SK-N-SH (cell line): Measurements from ENCODE around the gene PLPPR2. TPM values are rescaled to one million over a fixed set of nuclear protein-coding genes. Genes with fewer than 3 reads are reported as not detected.

ENCODE experiments used
- CTCF ChIA-PET: fragments of 300-600, 350-600 bp; formaldehyde crosslinking; extraction: SDS; loops from one replicate; lab custom pipeline; 2021; lab: Yijun Ruan, JAX
- POLR2A ChIA-PET: fragments of 350-600 bp; sonication (Branson Sonifier 250); formaldehyde crosslinking; extraction: SDS; loops from one replicate; lab custom pipeline; 2020; ENCODE audit warnings: antibody characterized with exemption, inconsistent platforms; lab: Yijun Ruan, JAX
- DNase-seq: peaks from one replicate; pipeline ENCODE4 v3.0.0; 2012
- H2AFZ ChIP-seq: fragments of 200-600 bp; sonication (generic); 2 replicates; pipeline ENCODE4 v1.8.1; 2016; ENCODE audit warnings: antibody characterized with exemption, mild to moderate bottlenecking, low read depth
- H3F3A ChIP-seq: fragments of 200-600 bp; sonication (generic); replicated peaks from 2 replicates; pipeline ENCODE3; 2016; ENCODE audit warnings: antibody characterized with exemption, mild to moderate bottlenecking; ENCODE audit not compliant: insufficient read depth
- H3K27ac ChIP-seq, 2 experiments: fragments of 200-500 bp in 1 of 2; fragments of 200-600 bp in 1 of 2; sonication (Bioruptor generic) in 1 of 2; sonication (generic), shearing (Covaris generic) in 1 of 2; 2 replicates each; pipeline versions ENCODE4 v1.5.1 to v1.6.1; 2014 to 2016; ENCODE audit warnings: low read depth in 2 of 2, inconsistent platforms in 1 of 2, low read length in 1 of 2, mild to moderate bottlenecking in 1 of 2, mixed read lengths in 1 of 2
- H3K27me3 ChIP-seq: fragments of 200-600 bp; sonication (generic), shearing (Covaris generic); 2 replicates; pipeline ENCODE4 v1.6.1; 2016; ENCODE audit warnings: mixed run types; ENCODE audit not compliant: insufficient read depth
- H3K36me3 ChIP-seq, 2 experiments: fragments of 200-500 bp in 1 of 2; fragments of 200-600 bp in 1 of 2; sonication (Bioruptor generic) in 1 of 2; sonication (generic) in 1 of 2; replicated peaks in 1 of 2; 2 replicates each; pipeline versions ENCODE3 to v1.5.1; 2014 to 2016; ENCODE audit warnings: low read length in 1 of 2, mild to moderate bottlenecking in 1 of 2; ENCODE audit not compliant: insufficient read depth in 2 of 2, control insufficient read depth in 1 of 2
- H3K4me1 ChIP-seq, 2 experiments: fragments of 200-500 bp in 1 of 2; fragments of 200-600 bp in 1 of 2; sonication (Bioruptor generic) in 1 of 2; sonication (generic), shearing (Covaris generic) in 1 of 2; 2 replicates each; pipeline versions ENCODE4 v1.5.1 to v1.6.1; 2014 to 2016; ENCODE audit warnings: low read depth in 1 of 2, low read length in 1 of 2, mixed run types in 1 of 2; ENCODE audit not compliant: insufficient read depth in 2 of 2, control insufficient read depth in 1 of 2
- H3K4me2 ChIP-seq: fragments of 200-600 bp; sonication (generic), shearing (Covaris generic); 2 replicates; pipeline ENCODE4 v1.6.1; 2017; ENCODE audit warnings: mixed run types
- H3K4me3 ChIP-seq, 2 experiments: fragments of 200-500 bp in 1 of 2; fragments of 200-600 bp in 1 of 2; sonication (Bioruptor generic) in 1 of 2; sonication (generic), shearing (Covaris generic) in 1 of 2; 2 replicates each; pipeline versions ENCODE4 v1.5.1 to v1.8.1; 2014 to 2016; ENCODE audit warnings: low read depth in 2 of 2, inconsistent platforms in 1 of 2, low read length in 1 of 2, mild to moderate bottlenecking in 1 of 2, mixed read lengths in 1 of 2, moderate library complexity in 1 of 2
- H3K79me2 ChIP-seq: fragments of 200-600 bp; sonication (generic); 2 replicates; pipeline ENCODE4 v1.8.1; 2017; ENCODE audit warnings: mild to moderate bottlenecking; ENCODE audit not compliant: insufficient read depth
- H3K9ac ChIP-seq: fragments of 200-600 bp; sonication (generic); 2 replicates; pipeline ENCODE4 v1.6.1; 2017; ENCODE audit warnings: mixed run types
- H3K9me2 ChIP-seq: fragments of 200-600 bp; sonication (generic); 2 replicates; pipeline ENCODE4 v1.6.1; 2017; ENCODE audit warnings: mixed run types
- H3K9me3 ChIP-seq: fragments of 200-600 bp; sonication (generic); 2 replicates; pipeline ENCODE4 v1.6.1; 2017; ENCODE audit warnings: mixed run types, mild to moderate bottlenecking, moderate library complexity
- H4K20me1 ChIP-seq: fragments of 200-600 bp; sonication (generic); 2 replicates; pipeline ENCODE4 v1.6.1; 2017; ENCODE audit warnings: mild to moderate bottlenecking, mixed run types; ENCODE audit not compliant: insufficient read depth
- FOSL2 ChIP-seq: IDR thresholded peaks from 2 replicates; pipeline ENCODE4 v1.4.0; 2012; ENCODE audit warnings: low read depth, mild to moderate bottlenecking, moderate library complexity, borderline replicate concordance
- FOXJ3 ChIP-seq: sonication (generic); formaldehyde crosslinking; IDR thresholded peaks from 2 replicates; pipeline ENCODE4 v1.5.1; 2020; ENCODE audit warnings: mild to moderate bottlenecking, missing genetic modification reagents
- MEF2A ChIP-seq: IDR thresholded peaks from 2 replicates; pipeline ENCODE4 v1.4.0; 2012; ENCODE audit warnings: low read depth, borderline replicate concordance
- NFIC ChIP-seq: IDR thresholded peaks from 2 replicates; pipeline ENCODE4 v1.4.0; 2012; ENCODE audit warnings: borderline replicate concordance
- RAD21 ChIP-seq: IDR thresholded peaks from 2 replicates; pipeline ENCODE4 v1.6.1; 2012; ENCODE audit warnings: mild to moderate bottlenecking, low read length
- SIN3A ChIP-seq: IDR thresholded peaks from 2 replicates; pipeline ENCODE4 v1.6.1; 2012; ENCODE audit warnings: low read depth, mild to moderate bottlenecking, low read length, moderate library complexity, borderline replicate concordance
- SMC3 ChIP-seq: IDR thresholded peaks from 2 replicates; pipeline ENCODE4 v1.6.1; 2012; ENCODE audit warnings: low read depth, low read length, improper control_type of control experiment
- TEAD4 ChIP-seq: IDR thresholded peaks from 2 replicates; pipeline ENCODE4 v1.4.0; 2012; ENCODE audit warnings: mild to moderate bottlenecking, borderline replicate concordance; ENCODE audit not compliant: insufficient read depth
- YY1 ChIP-seq: IDR thresholded peaks from 2 replicates; pipeline ENCODE4 v1.4.0; 2012; ENCODE audit warnings: low read depth, mild to moderate bottlenecking
- WGBS: methylation state at CpG from one replicate; pipeline ENCODE4 v1.1.6; 2017; ENCODE audit warnings: low lambda C conversion rate; 5-methylcytosine and 5-hydroxymethylcytosine counted together
- polyA plus RNA-seq, 3 experiments: library from polyadenylated mRNA; depleted of rRNA; stranded (reverse); fragments of >200 nt; gene quantifications; 2 replicates each; pipeline ENCODE4 v1.2.3, GENCODE V29; 2012
- TF ChIP-seq, protein P1 (sequence below): fragments of 150-350 bp; IDR thresholded peaks from 2 replicates; pipeline ENCODE4 v1.6.1; 2017; ENCODE audit warnings: antibody characterized with exemption, low read length, low read depth, borderline replicate concordance
- TF ChIP-seq, protein P2 (sequence below): IDR thresholded peaks from 2 replicates; pipeline ENCODE4 v1.6.1; 2012; ENCODE audit warnings: mild to moderate bottlenecking, low read depth, low read length, moderate library complexity
- TF ChIP-seq, protein P3 (sequence below): IDR thresholded peaks from 2 replicates; pipeline ENCODE4 v1.4.0; 2012; ENCODE audit warnings: low read depth, borderline replicate concordance
- TF ChIP-seq, protein P4 (sequence below): fragments of 150-350 bp; IDR thresholded peaks from 2 replicates; pipeline ENCODE4 v1.6.1; 2016; ENCODE audit warnings: mild to moderate bottlenecking, low read depth, low read length

The PLPPR2 gene
- polyA plus RNA-seq, 1 of the 3 experiments (the other 2 are of a cell fraction), result 26.2 TPM

DNA sequence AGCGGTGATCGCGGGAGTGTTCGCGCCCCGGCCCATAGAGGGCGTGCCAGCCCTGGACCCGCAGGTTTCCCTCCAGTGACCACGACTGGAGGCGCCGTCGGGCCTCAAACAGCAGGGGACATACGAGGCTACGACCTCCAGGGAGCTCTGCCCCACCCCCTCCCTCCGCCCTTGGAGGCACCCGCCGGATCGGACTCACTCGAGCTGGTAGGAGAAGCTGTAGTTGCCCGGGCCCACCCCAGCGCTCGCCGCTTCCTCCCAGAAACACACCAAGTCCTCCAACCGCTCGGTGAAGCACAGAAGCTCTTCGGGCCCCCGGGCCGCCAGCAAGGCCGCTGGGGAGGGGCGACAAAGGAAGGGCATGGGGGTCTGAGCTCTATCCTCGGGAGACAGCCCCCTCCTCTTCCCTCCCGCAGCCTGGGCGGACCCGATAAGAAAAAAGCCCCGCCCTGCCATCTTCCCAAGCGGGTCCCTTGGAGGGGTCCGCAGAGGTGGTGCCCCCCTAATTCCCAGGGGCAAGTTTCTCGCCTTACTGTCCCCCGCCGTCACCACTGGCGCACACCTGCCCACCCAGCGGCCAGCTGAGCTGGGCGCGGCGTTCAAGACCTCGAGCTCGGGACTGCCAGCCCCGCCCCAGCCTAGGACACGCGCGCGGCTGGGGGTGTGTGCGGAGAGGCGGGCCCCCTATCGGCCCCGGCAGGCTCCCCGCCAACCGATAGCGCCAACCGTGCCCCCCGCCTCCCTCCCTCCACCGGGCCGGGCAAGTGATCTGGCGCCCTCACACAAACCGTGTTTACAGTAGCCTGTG is 27.9 kb downstream of the PLPPR2 start (continued):
- TF ChIP-seq RAD21 (peak; percentile 37), SIN3A (no peak), FOXJ3 (CRISPR knock-in tag) (no peak), MEF2A (no peak)
- TF ChIP-seq, protein P1, sequence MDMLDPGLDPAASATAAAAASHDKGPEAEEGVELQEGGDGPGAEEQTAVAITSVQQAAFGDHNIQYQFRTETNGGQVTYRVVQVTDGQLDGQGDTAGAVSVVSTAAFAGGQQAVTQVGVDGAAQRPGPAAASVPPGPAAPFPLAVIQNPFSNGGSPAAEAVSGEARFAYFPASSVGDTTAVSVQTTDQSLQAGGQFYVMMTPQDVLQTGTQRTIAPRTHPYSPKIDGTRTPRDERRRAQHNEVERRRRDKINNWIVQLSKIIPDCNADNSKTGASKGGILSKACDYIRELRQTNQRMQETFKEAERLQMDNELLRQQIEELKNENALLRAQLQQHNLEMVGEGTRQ, result no peak
- TF ChIP-seq, protein P2, sequence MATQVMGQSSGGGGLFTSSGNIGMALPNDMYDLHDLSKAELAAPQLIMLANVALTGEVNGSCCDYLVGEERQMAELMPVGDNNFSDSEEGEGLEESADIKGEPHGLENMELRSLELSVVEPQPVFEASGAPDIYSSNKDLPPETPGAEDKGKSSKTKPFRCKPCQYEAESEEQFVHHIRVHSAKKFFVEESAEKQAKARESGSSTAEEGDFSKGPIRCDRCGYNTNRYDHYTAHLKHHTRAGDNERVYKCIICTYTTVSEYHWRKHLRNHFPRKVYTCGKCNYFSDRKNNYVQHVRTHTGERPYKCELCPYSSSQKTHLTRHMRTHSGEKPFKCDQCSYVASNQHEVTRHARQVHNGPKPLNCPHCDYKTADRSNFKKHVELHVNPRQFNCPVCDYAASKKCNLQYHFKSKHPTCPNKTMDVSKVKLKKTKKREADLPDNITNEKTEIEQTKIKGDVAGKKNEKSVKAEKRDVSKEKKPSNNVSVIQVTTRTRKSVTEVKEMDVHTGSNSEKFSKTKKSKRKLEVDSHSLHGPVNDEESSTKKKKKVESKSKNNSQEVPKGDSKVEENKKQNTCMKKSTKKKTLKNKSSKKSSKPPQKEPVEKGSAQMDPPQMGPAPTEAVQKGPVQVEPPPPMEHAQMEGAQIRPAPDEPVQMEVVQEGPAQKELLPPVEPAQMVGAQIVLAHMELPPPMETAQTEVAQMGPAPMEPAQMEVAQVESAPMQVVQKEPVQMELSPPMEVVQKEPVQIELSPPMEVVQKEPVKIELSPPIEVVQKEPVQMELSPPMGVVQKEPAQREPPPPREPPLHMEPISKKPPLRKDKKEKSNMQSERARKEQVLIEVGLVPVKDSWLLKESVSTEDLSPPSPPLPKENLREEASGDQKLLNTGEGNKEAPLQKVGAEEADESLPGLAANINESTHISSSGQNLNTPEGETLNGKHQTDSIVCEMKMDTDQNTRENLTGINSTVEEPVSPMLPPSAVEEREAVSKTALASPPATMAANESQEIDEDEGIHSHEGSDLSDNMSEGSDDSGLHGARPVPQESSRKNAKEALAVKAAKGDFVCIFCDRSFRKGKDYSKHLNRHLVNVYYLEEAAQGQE, result no peak

DNA sequence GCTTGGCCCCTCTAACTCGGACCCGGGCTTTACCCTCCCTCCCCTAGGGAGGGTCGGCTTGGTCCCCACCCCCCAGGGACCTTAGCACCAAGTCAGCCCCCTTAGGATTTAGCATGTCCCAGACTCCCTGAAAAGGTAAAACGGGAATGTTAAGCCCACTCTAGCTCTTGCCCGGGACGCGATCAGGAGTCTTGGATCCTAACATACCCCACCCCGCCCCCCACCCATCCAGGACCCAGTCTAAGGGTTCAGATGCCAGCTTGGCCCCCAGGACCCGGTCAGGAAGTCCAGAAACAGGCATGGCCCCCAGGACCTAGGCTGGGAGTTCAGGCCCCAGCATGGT is 28.4 kb downstream of the PLPPR2 start:
- no peak for TF ChIP-seq FOSL2
- WGBS, result no CpG with 5 or more reads among the region's 9 CpGs

DNA sequence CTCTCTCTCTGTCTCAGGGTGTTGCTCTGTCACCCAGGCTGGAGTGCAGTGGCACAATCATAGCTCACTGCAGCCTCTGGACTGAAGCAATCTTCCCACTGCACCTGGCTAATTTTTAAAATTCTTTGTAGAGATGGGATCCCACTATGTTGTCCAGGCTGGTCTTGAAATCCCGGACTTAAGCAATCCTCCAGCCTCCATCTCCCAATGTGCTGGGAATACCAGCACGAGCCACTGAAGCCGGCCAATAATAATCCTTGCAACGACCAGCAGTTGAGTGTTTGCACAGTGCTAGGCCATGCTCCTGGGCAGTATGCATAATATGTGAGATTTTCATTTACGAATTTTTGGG is 29.5 kb downstream of the PLPPR2 start:
- Histone ChIP-seq H3K4me1 (peaks cover 0 to 14% of the 10 kb centered on the region in 2 experiments; a peak in 1 of 4 replicates), H3K9me3 (no peaks in the 10 kb centered on the region)
- CTCF ChIA-PET, result interaction anchor here (0.9 to 6.4 kb wide), 10 partner anchors 9 to 98 kb away, joined by 3 to 85 read pairs (median 16); partner anchors contain the start of genes ELAVL3, RGL3 and SWSAP1
- TF ChIP-seq NFIC, result no peak
- TF ChIP-seq FOSL2, result no peak
- TF ChIP-seq, protein P3, sequence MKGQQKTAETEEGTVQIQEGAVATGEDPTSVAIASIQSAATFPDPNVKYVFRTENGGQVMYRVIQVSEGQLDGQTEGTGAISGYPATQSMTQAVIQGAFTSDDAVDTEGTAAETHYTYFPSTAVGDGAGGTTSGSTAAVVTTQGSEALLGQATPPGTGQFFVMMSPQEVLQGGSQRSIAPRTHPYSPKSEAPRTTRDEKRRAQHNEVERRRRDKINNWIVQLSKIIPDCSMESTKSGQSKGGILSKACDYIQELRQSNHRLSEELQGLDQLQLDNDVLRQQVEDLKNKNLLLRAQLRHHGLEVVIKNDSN, result no peak
- TF ChIP-seq TEAD4, result no peak
- TF ChIP-seq FOXJ3 (CRISPR knock-in tag), result no peak
- no peak for TF ChIP-seq SMC3
- TF ChIP-seq YY1, result no peak
- TF ChIP-seq, protein P4, sequence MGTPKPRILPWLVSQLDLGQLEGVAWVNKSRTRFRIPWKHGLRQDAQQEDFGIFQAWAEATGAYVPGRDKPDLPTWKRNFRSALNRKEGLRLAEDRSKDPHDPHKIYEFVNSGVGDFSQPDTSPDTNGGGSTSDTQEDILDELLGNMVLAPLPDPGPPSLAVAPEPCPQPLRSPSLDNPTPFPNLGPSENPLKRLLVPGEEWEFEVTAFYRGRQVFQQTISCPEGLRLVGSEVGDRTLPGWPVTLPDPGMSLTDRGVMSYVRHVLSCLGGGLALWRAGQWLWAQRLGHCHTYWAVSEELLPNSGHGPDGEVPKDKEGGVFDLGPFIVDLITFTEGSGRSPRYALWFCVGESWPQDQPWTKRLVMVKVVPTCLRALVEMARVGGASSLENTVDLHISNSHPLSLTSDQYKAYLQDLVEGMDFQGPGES, result no peak
- TF ChIP-seq, all 33 proteins: peak for 0
- no peaks in the 10 kb centered on the region for H4K20me1 ChIP-seq
- no peak overlapping the region for H3K4me3 ChIP-seq
- no peak overlapping the region for H3K4me2 ChIP-seq
- H3K36me3 ChIP-seq, result no peaks in the 10 kb centered on the region
- H3K27ac ChIP-seq, result peak overlapping the region in 1 of 2 experiments; percentile 64; a peak in 2 of 4 replicates
- H3F3A ChIP-seq, result peaks cover 7% of the 10 kb centered on the region
- no peaks in the 10 kb centered on the region for H3K27me3 ChIP-seq
- no peak overlapping the region for H3K9ac ChIP-seq
- peaks cover 10% of the 10 kb centered on the region; the same call in 1 of the 2 replicates for H3K79me2 ChIP-seq
- POLR2A ChIA-PET, result interaction anchor here (1.2 to 4.3 kb wide), 5 partner anchors 10 to 98 kb away, joined by 7 to 30 read pairs (median 8); partner anchors contain the start of genes ODAD3, PRKCSH, RGL3 and SWSAP1
- no peak overlapping the region for H2AFZ ChIP-seq
- no peak for DNase-seq
- H3K9me2 ChIP-seq, result no peaks in the 10 kb centered on the region
- whole genome bisulfite sequencing, result 82% methylated on average over 5 of the region's 5 CpGs

More for the DNA sequence above, 28.4 kb downstream of the PLPPR2 start:
- Histone ChIP-seq H3K27ac (peak overlapping the region in 1 of 2 experiments; percentile 84; a peak in 2 of 4 replicates), H3K36me3 (no peaks in the 10 kb centered on the region), H2AFZ (peak overlapping the region; percentile 70; the same call in 1 of the 2 replicates), H4K20me1 (no peaks in the 10 kb centered on the region), H3K9me3 (no peaks in the 10 kb centered on the region), H3K9me2 (no peaks in the 10 kb centered on the region), H3K4me1 (peaks cover 0 to 14% of the 10 kb centered on the region in 2 experiments; a peak in 1 of 4 replicates), H3K9ac (no peak overlapping the region; the same call in 1 of the 2 replicates), H3K4me3 (peak overlapping the region; percentile 51 to 54), H3K27me3 (no peaks in the 10 kb centered on the region), H3F3A (peaks cover 16% of the 10 kb centered on the region), H3K79me2 (peaks cover 12% of the 10 kb centered on the region; the same call in 1 of the 2 replicates), H3K4me2 (peak overlapping the region; percentile 76)
- CTCF ChIA-PET, result interaction anchor here (0.6 to 6.4 kb wide), 27 partner anchors 9 to 145 kb away, joined by 3 to 85 read pairs (median 5); partner anchors contain the start of genes ECSIT, ELAVL3, ODAD3 and PRKCSH
- no peak for DNase-seq
- POLR2A ChIA-PET, result interaction anchor here (0.7 to 4.3 kb wide), 10 partner anchors 9 to 99 kb away, joined by 3 to 30 read pairs (median 7); partner anchors contain the start of genes ELAVL3, ODAD3, PRKCSH and RGL3
